ENCODE data around the gene GCSAM. TPM values are rescaled to one million over a fixed set of nuclear protein-coding genes. Genes with fewer than 3 reads are reported as not detected.

Gene GCSAM
- polyA plus RNA-seq, 1 experiment: not detected

DNA sequence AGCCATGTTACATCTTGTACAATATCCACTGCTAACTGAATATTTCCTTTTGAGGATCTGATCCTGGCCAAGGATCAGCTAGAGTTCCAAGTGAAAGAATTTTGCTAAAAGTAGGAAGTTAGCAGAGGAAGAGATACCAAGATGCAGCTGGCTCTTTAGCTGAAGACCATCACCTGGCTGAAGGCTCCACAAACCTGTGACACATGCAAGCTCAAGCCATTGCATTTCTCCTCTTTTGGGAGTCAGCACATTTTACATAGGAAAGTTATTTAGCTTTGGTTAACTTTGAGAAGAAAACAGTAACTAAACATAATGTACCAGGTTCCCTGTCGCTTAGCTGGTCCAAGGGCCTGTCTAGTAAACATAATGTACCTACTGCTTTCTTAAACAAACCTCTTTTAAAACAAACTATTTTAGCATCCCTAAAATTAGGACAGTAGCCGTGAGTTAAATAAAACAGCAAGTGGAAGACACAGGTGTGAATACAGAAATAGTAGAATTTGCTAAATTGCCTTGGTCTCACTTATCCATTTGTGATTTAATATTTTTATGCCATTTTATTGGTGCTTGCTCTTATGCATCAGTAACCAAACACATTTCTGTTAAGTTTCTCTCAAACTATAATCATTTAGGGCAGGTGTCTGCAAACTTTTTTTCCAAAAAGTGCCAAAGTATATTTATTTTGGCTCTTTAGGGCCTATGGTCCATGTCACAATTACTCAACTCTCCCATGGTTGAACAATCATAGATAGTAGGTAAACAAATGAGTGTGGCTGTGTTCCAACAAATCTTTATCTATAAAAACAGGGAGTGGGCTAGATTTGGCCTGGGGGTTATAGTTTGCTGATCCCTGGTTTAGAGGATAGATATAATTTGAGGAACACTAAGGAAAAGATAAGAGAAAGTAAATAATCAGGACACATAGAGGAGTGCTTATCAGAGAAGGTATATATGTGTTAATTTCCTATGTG lies 11.2 kb downstream of the GCSAM start:
- Histone ChIP-seq H3K4me3 (ENCODE audit: low read depth, low read length) (no peak overlapping the region), H3K27ac (ENCODE audit: low read depth, low read length) (no peak overlapping the region), H3K27me3 (ENCODE audit: control insufficient read depth, insufficient read depth, low read length) (no peaks in the 10 kb centered on the region), H3K9me3 (ENCODE audit: control insufficient read depth, insufficient read depth, low read length) (no peaks in the 10 kb centered on the region)
- ChIA-PET POLR2A (no interaction called here), CTCF (interaction anchor here (0.6 to 0.9 kb wide), 2 partner anchors 10 to 879 kb away, joined by 3 read pairs; no protein-coding TSS in a partner anchor)
- TF ChIP-seq, protein P1, sequence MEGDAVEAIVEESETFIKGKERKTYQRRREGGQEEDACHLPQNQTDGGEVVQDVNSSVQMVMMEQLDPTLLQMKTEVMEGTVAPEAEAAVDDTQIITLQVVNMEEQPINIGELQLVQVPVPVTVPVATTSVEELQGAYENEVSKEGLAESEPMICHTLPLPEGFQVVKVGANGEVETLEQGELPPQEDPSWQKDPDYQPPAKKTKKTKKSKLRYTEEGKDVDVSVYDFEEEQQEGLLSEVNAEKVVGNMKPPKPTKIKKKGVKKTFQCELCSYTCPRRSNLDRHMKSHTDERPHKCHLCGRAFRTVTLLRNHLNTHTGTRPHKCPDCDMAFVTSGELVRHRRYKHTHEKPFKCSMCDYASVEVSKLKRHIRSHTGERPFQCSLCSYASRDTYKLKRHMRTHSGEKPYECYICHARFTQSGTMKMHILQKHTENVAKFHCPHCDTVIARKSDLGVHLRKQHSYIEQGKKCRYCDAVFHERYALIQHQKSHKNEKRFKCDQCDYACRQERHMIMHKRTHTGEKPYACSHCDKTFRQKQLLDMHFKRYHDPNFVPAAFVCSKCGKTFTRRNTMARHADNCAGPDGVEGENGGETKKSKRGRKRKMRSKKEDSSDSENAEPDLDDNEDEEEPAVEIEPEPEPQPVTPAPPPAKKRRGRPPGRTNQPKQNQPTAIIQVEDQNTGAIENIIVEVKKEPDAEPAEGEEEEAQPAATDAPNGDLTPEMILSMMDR (IDR thresholded peaks at IDR 0.05; ENCODE audit: low read depth, low read length): no peak
- DNase-seq (ENCODE audit: low read depth, low spot score): no peak

DNA sequence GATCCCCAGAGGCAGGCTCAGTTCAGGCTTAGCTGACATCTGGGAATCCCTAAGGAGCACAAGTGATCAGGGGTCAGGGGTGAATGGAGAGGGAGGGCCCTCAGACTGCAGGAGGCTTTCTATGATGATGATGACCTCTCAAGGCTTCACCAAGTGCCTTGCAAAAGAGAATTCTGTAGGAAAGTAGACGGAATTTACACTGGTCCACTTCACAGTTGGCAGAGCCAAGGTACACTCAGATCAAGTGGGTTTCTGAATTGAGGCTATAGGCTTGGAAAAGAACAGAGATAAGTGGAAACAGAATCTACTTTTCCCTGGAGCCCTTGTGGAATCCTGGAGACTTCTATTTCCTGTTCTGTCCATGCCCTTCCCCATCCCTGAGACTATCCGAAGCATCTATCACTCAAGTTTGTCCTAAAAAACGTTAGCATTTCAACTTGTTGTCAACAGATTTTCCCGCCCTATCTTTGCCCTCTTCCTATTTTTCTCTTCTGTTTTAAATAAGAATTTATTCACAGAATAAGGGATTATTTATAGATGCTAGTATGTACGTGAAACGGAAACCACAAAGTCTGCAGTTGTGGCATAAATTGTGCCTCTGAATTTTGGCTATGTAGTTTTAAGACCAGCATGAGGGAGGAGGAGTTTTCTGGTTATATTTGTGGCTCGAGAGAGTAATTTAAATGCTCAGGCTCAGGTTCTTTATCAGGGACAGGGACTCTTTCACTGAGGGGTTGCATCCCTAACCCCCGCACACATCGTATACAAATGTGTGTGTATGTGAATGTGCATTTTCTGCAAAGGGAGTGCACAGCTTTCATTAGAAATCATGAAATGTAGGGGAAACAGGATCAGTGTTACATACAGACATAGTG lies 12.8 kb downstream of the GCSAM start:
- ChIA-PET CTCF (no interaction called here), POLR2A (no interaction called here)
- H3K27ac ChIP-seq (ENCODE audit: low read depth, low read length): peak overlapping the region; percentile 0
- TF ChIP-seq, protein P1 (IDR thresholded peaks at IDR 0.05; ENCODE audit: low read depth, low read length): no peak
- no peak for DNase-seq (ENCODE audit: low read depth, low spot score)
- no peaks in the 10 kb centered on the region for H3K9me3 ChIP-seq (ENCODE audit: control insufficient read depth, insufficient read depth, low read length)
- H3K27me3 ChIP-seq (ENCODE audit: control insufficient read depth, insufficient read depth, low read length): no peaks in the 10 kb centered on the region
- no peak overlapping the region for H3K4me3 ChIP-seq (ENCODE audit: low read depth, low read length)

DNA sequence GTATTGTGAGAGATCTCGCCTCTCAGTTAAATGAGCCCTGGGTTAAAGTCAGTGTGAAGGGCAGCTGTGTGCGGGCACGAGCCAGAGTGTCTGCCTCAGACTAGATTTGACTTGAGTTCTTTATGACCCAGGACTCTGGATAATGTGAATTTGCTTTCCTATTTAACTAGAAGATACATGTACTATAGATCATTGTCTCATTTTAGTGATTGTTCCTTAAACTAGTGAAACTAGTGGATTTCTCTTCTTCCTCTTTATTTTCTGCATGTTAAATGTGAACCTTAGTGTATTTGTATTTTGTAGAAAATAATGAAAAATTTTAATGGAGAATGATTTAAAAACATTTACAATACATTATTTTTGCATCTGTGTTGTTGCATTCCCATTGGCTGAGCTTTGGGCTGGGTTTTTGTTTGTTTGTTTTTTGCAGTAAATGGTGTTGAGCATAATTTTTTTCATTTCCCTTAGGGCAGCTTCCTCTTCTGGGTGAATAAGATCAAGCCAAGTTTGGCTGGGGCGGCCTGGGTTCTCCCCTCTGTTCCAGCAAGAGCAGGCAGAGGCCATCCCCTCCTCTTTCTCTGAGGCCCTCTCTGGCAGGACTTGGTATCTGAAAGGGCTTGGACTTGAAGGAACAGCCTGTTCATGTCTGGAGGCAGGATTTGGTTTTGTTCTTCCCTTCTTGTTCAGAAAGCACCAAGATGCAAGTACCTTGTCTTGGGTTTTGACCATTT lies 15.0 kb downstream of the GCSAM start:
- Histone ChIP-seq H3K27me3 (ENCODE audit: control insufficient read depth, insufficient read depth, low read length) (no peaks in the 10 kb centered on the region), H3K9me3 (ENCODE audit: control insufficient read depth, insufficient read depth, low read length) (no peaks in the 10 kb centered on the region), H3K27ac (ENCODE audit: low read depth, low read length) (no peak overlapping the region), H3K4me3 (ENCODE audit: low read depth, low read length) (no peak overlapping the region)
- ChIA-PET CTCF (interaction anchor here (1.6 kb wide), 1 partner anchor 175 kb away, joined by 6 read pairs; the partner anchor contains the start of gene SLC9C1), POLR2A (no interaction called here)
- DNase-seq (ENCODE audit: low read depth, low spot score): no peak
- TF ChIP-seq, protein P1 (IDR thresholded peaks at IDR 0.05; ENCODE audit: low read depth, low read length): no peak

DNA sequence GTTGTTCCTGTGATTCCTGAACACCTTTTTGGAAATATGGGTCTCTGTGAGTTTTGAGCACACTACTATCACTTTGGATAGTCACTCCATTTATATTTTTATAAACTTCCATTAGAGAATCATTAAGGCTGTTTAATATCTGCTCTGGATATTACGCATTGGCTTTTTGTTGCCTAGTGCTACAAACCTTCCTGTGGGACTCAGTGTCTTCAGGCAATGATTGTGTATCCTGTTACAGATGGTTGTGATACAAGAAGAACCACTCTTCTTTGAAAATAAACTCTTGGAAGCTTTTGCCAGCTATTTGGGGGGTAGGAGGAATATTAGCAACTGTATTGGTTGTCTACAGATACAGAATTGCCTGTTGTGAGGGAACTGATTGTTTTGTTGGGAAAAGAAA lies 15.6 kb downstream of the GCSAM start:
- no peak for DNase-seq (ENCODE audit: low read depth, low spot score)
- no peak overlapping the region for H3K4me3 ChIP-seq (ENCODE audit: low read depth, low read length)
- TF ChIP-seq, protein P1 (IDR thresholded peaks at IDR 0.05; ENCODE audit: low read depth, low read length): no peak
- CTCF ChIA-PET: interaction anchor here (0.6 to 1.6 kb wide), 2 partner anchors 74 to 176 kb away, joined by 3 to 6 read pairs; partner anchors contain the start of gene SLC9C1
- H3K9me3 ChIP-seq (ENCODE audit: control insufficient read depth, insufficient read depth, low read length): no peaks in the 10 kb centered on the region
- H3K27ac ChIP-seq (ENCODE audit: low read depth, low read length): no peak overlapping the region
- no peaks in the 10 kb centered on the region for H3K27me3 ChIP-seq (ENCODE audit: control insufficient read depth, insufficient read depth, low read length)
- POLR2A ChIA-PET: no interaction called here
